ENCODE data around the gene HYAL2. TPM values are rescaled to one million over a fixed set of nuclear protein-coding genes. Genes with fewer than 3 reads are reported as not detected.
A peak's percentile ranks its signal among the peaks of the same experiment; 100 is the strongest.
"Not testable (repeated sequence)": the region's sequence is repeated elsewhere in the genome, so short reads cannot be mapped to it uniquely, and the experiment has no call there.

Gene HYAL2
- total RNA-seq, 1 experiment from 2014 or later, result 41.9 TPM

- Histone ChIP-seq H3K9me3 (replicated peaks) (no peaks in the 10 kb centered on the region), H3K27me3 (replicated peaks) (no peaks in the 10 kb centered on the region), H3K36me3 (peaks cover 37% of the 10 kb centered on the region), H3K4me3 (peak within 1 kb of the TSS; percentile 73), H3K4me1 (replicated peaks) (peaks cover 14% of the 10 kb centered on the region), H3K27ac (peak within 1 kb of the TSS; percentile 83)
- peak; percentile 82 to 96 for DNase-seq (ENCODE audit: low read depth in 1 of 2, low spot score in 2 of 2)
These were observed 30.1 kb downstream of the HYAL2 start, which contains the start of gene IFRD2 for GRCh38 chr3:50292159-50293078. IFRD2 (minus strand) TSS chr3:50292429; CDS start chr3:50292274, 155 bp downstream.

DNA sequence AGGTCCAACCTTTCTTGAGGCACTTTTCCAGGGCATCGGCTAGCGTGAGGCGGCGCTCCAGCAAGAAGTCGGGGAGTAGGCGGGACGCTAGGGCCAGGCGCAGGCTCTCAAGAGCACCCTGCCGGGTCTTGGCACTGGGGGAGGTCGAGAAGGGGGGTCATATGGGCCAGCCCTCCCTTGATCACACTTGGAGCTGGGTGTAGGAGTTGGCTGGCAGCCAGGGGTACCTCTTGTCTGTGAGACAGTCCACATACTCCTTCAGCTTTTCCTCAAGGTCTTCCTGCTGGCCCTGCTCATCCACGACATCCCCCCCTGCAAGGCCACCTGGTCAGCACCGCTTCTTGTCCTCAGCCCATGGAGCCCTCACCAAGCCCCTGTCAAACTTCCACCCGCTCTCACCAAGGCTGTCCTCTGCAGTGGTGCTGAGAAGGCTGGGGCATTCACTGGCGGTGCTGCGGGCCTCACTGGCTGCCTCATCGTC lies 32.3 kb downstream of the HYAL2 start:
- DNase-seq (ENCODE audit: low read depth in 1 of 2, low spot score in 2 of 2), result no peak
- Histone ChIP-seq H3K27ac (no peak overlapping the region), H3K4me3 (no peak overlapping the region), H3K4me1 (replicated peaks) (peaks cover 14% of the 10 kb centered on the region), H3K27me3 (replicated peaks) (no peaks in the 10 kb centered on the region), H3K36me3 (peaks cover 42% of the 10 kb centered on the region), H3K9me3 (replicated peaks) (no peaks in the 10 kb centered on the region)

DNA sequence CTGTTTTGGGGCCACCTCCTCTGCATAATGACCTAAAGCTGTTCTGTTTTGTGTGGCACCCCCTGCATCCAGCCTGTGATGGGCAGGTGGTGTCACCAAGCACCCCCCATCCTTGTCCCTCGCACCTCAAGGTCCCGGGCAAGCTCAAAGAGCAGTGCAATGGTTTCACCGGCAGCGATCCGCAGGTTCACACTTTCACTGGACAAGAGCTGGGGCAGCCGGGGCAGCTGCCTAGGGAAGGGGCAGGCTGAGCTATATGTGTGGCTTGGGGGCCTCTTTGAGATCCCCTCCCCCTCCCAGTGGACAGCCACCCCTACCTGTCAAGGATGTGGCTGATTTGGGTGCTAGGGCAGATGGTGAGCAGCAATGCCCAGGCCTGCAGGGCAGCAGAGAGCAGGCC lies 33.4 kb downstream of the HYAL2 start:
- Histone ChIP-seq H3K27me3 (replicated peaks) (no peaks in the 10 kb centered on the region), H3K4me3 (no peak overlapping the region), H3K4me1 (replicated peaks) (peaks cover 14% of the 10 kb centered on the region), H3K9me3 (replicated peaks) (no peaks in the 10 kb centered on the region), H3K27ac (no peak overlapping the region), H3K36me3 (peaks cover 42% of the 10 kb centered on the region)
- DNase-seq (ENCODE audit: low read depth in 1 of 2, low spot score in 2 of 2), result no peak

DNA sequence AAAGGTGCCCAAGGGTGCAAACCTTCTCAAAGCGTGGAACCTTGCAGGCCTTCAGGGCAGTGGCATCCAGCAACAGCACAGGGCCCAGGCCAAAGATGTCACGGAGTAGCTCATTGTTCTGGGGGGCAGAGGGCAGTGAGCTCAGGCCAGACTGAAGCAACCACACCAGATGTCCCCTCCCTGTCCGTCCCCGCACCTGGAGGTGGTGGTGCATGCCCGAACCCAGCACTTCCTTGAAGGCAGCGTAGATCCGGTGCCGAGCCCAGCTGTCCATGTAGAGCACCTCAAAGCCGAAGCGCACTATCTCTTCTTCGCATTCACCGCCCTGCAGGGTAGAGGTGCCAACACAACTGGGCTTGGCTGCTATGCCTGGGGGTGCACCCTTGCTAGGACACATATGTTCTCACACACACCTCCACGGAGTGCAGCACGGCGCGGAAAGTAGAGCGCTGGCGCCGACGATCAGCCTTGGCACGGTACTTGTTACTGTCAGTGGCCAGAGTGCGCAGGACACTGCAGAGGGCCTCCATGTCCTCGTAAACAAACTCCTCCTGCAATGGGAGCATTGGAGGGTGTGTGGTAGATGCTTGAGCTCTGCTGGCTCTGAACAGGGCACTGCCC lies 34.0 kb downstream of the HYAL2 start:
- no peak overlapping the region for H3K4me3 ChIP-seq
- peaks cover 42% of the 10 kb centered on the region for H3K36me3 ChIP-seq
- no peak for DNase-seq (ENCODE audit: low read depth in 1 of 2, low spot score in 2 of 2)
- no peaks in the 10 kb centered on the region for H3K9me3 ChIP-seq (replicated peaks)
- peaks cover 14% of the 10 kb centered on the region for H3K4me1 ChIP-seq (replicated peaks)
- no peaks in the 10 kb centered on the region for H3K27me3 ChIP-seq (replicated peaks)
- H3K27ac ChIP-seq, result no peak overlapping the region

DNA sequence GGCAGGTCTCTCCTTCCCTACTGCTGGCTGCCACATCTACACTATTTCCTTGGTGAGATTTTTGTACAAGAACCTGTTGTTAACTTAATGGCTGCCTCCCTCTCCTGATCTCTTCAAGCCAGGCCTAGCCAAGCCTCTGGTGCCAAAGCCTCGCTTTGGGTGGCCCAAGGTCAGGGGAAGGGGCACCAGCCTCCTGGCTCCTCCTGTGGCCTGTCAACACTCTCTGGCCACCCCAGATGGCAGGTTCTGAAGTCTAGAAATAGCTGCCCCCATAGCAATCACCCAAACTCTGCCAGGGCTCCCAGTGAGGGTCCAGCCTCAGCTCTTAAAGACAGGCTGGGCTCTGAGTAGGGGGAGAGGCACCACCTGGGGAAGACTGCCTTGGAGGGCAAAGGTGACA lies 35.3 kb downstream of the HYAL2 start:
- Histone ChIP-seq H3K27ac (no peak overlapping the region), H3K4me1 (replicated peaks) (peaks cover 8% of the 10 kb centered on the region; the same call in 1 of the 2 replicates), H3K9me3 (replicated peaks) (no peaks in the 10 kb centered on the region), H3K36me3 (peaks cover 42% of the 10 kb centered on the region), H3K4me3 (no peak overlapping the region), H3K27me3 (replicated peaks) (no peaks in the 10 kb centered on the region)
- no peak for DNase-seq (ENCODE audit: low read depth in 1 of 2, low spot score in 2 of 2)

DNA sequence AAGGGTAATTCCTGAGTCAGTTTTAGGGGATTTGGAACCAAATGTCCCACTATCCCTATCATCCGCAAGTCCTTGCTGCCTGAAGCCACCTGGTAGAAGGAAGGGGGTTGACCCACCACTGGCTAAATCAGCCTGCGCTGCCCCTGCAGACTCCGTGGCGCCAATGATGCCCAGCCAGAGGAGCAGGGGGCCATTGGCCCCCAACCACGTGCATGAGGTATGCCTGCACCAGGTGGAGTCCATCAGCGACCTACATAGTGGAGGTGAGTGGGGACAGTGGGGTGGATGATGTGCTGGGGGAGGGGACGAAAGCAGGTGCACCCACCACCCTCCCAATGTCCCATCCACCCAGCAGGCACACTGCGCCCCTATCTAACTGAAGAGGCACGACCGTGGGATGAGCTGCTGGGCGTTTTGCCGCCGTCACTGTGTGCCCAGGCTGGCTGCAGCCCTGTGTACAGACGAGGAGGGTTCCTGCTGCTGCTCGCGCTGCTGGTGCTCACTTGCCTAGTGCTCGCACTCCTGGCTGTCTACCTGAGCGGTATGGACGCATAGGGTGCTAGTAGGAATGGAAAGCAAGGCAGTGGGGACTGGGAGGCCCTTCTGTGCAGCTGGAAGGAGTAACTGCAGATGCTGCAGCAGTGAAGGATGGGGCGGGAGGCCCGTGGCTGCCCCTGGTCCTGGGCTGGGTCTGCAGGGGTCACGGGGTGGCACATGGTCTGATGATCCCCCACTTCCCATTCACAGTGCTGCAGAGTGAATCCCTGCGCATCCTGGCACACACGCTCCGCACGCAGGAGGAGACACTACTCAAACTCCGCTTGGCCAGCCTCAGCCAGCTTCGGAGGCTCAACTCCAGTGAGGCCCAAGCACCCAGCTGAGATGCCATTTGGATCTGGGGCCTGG lies 36.0 kb downstream of the HYAL2 start:
- Histone ChIP-seq H3K27me3 (replicated peaks) (no peaks in the 10 kb centered on the region), H3K36me3 (peaks cover 36% of the 10 kb centered on the region), H3K4me3 (no peak overlapping the region), H3K27ac (no peak overlapping the region), H3K9me3 (replicated peaks) (no peaks in the 10 kb centered on the region), H3K4me1 (replicated peaks) (peaks cover 6% of the 10 kb centered on the region; the same call in 1 of the 2 replicates)
- DNase-seq (ENCODE audit: low read depth in 1 of 2, low spot score in 2 of 2), result no peak

DNA sequence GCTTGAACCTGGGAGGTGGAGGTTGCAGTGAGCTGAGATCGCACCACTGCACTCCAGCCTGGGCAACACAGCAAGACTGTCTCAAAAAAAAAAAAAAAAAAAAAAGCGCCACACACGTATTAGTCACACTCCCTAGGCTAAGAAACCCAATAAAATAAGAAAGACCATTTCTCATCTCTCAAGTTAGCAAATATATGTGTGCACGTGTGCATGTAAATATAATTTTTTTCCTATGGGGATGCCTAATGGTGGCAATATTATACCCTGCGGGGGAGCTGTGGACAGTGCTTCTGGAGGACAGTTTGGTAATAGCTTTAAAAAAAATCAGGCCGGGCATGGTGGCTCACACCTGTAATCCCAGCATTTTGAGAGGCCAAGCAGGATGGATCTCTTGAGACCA lies 38.4 kb downstream of the HYAL2 start:
- H3K27ac ChIP-seq; H3K9me3 ChIP-seq (replicated peaks); H3K4me3 ChIP-seq; H3K4me1 ChIP-seq (replicated peaks); H3K27me3 ChIP-seq (replicated peaks); DNase-seq (ENCODE audit: low read depth in 1 of 2, low spot score in 2 of 2): not testable (repeated sequence)
- peaks cover 21% of the 10 kb centered on the region for H3K36me3 ChIP-seq

DNA sequence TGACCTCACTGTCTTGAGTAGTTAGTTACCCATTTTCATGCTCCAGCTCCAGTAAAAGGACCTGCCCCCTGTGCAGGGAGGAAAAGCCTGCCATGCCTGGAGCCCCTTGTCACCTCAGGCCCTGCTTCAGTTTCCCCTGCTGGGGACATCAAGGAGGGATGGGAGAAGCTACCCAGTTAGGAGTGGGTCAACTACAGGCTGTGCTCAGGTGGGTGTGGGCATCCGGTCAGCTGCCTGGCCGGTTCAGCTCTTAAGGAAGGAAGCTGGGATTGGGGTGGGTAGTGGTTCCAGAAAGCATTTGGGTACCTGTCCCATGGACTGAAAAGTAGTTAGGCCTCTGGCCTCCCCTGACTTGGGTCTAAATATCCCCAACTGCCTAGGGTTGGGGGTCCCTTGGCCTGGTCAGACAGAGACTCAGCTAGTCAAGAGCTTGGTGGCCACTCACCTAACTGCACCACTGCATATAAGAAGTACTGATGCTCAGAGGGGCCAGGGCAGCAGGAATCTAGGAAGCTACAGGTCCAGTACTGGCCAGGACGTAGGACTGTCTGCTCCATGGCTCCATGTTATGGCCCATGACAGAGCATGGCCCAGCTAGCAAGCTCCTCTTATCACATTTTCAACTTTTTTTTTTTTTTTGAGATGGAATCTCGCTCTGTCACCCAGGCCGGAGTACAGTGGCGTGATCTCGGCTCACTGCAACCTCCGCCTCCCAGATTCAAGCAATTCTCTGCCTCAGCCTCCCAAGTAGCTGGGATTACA lies 43.1 kb downstream of the HYAL2 start:
- DNase-seq (ENCODE audit: low read depth in 1 of 2, low spot score in 2 of 2), result no peak
- H3K36me3 ChIP-seq, result no peaks in the 10 kb centered on the region
- no peaks in the 10 kb centered on the region for H3K27me3 ChIP-seq (replicated peaks)
- H3K4me1 ChIP-seq (replicated peaks), result no peaks in the 10 kb centered on the region
- H3K9me3 ChIP-seq (replicated peaks), result no peaks in the 10 kb centered on the region
- H3K4me3 ChIP-seq, result no peak overlapping the region
- no peak overlapping the region for H3K27ac ChIP-seq

GRCh38 chr3:50278880-50279224 lies 43.7 kb downstream of the HYAL2 start, which contains the start of gene LSMEM2:
LSMEM2 (plus strand) TSS chr3:50279087; CDS start chr3:50279114, 27 bp downstream.
- H3K27ac ChIP-seq, result no peak within 1 kb of the TSS
- DNase-seq (ENCODE audit: low read depth in 1 of 2, low spot score in 2 of 2), result no peak

DNA sequence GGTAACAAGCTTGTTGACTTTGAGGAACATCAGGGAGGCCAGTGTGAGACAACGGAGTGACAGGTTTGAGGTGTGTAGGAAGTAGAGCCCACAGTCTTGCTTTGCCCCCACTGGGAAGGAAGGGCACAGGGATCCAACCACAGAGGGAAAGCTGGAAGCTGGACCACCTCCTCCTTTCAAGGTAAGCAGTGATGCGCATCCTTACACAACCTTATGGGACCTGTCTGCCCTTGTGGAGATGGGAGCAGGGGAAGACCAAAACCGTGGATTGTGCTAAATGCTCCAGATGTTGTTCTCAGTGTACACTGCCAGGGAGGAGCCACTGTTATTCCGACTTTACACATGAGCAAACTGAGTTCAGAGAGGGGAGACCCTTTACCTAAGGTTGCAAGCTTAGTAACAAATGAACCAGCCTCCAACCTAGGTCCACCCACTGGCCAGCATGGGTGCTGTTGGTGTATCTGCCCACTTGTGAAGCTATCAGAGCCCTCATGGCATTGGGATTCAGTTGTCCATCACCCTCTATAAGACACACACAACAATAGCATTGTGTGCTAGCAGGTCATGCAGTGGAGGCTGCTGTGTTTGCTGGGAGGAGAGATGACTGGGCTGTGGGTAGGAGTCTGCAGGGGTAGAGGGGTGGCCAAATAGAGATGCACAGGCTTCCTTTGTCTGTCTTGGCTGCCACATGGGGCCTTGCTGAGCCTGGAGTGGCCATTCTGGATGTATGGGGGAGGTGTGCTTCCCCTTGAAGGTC lies 44.2 kb downstream of the HYAL2 start:
- H3K27me3 ChIP-seq (replicated peaks), result no peaks in the 10 kb centered on the region
- H3K4me1 ChIP-seq (replicated peaks), result peaks cover 3% of the 10 kb centered on the region
- H3K27ac ChIP-seq, result no peak overlapping the region
- no peaks in the 10 kb centered on the region for H3K9me3 ChIP-seq (replicated peaks)
- H3K36me3 ChIP-seq, result no peaks in the 10 kb centered on the region
- H3K4me3 ChIP-seq, result no peak overlapping the region
- DNase-seq (ENCODE audit: low read depth in 1 of 2, low spot score in 2 of 2), result no peak

More at GRCh38 chr3:50278880-50279224, 43.7 kb downstream of the HYAL2 start, which contains the start of gene LSMEM2:
- H3K27me3 ChIP-seq (replicated peaks), result no peaks in the 10 kb centered on the region
- H3K9me3 ChIP-seq (replicated peaks), result no peaks in the 10 kb centered on the region
- no peaks in the 10 kb centered on the region for H3K36me3 ChIP-seq
- no peak within 1 kb of the TSS for H3K4me3 ChIP-seq
- H3K4me1 ChIP-seq (replicated peaks), result no peaks in the 10 kb centered on the region

DNA sequence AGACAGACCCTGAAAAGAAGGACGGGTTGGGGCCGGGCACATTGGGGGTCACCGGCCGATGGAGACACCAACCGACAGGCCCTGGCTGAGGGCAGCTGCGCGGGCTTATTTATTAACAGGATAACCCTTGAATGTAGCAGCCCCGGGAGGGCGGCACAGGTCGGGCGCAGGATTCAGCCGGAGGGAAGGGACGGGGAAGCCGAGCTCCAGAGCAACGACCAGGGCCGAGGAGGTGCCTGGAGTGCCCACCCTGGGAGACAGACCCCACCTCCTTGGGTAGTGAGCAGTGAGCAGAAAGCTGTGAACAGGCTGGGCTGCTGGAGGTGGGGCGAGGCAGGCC lies 45.8 kb downstream of the HYAL2 start:
- Histone ChIP-seq H3K9me3 (replicated peaks) (no peaks in the 10 kb centered on the region), H3K36me3 (no peaks in the 10 kb centered on the region), H3K27me3 (replicated peaks) (no peaks in the 10 kb centered on the region), H3K4me3 (no peak overlapping the region), H3K27ac (no peak overlapping the region), H3K4me1 (replicated peaks) (peaks cover 7% of the 10 kb centered on the region)
- DNase-seq (ENCODE audit: low read depth in 1 of 2, low spot score in 2 of 2), result no peak

DNA sequence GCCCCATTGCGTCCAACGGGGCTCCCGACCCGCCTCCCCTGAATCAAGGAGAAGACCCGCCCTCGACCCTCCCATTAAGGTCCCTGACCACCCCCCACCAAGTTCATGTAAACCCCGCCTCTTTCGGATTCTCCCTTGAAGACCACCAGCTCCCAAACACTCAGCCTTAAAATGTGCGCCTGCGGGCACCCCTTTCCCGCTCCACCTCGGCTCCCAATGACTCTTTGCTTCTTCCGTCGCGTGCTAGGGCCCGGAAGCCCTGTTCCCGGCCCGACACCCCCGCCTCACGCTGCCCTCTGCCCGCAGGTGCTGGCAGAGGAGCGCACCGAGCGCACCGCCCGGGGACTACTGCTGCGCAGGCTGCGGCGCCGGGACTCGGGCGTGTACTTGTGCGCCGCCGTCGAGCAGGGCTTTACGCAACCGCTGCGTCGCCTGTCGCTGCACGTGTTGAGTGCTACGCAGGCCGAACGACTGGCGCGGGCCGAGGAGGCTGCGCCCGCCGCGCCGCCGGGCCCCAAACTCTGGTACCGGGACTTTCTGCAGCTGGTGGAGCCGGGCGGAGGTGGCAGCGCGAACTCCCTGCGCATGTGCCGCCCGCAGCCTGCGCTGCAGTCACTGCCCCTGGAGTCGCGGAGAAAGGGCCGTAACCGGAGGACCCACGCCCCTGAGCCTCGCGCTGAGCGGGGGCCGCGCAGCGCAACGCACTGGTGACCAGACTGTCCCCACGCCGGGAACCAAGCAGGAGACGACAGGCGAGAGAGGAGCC lies 46.4 kb downstream of the HYAL2 start:
- no peaks in the 10 kb centered on the region for H3K9me3 ChIP-seq (replicated peaks)
- no peak for DNase-seq (ENCODE audit: low read depth in 1 of 2, low spot score in 2 of 2)
- no peaks in the 10 kb centered on the region for H3K27me3 ChIP-seq (replicated peaks)
- H3K27ac ChIP-seq, result no peak overlapping the region
- H3K4me1 ChIP-seq (replicated peaks), result peaks cover 7% of the 10 kb centered on the region
- no peak overlapping the region for H3K4me3 ChIP-seq
- H3K36me3 ChIP-seq, result no peaks in the 10 kb centered on the region

Data from SJSA1 (cell line).